Mucosa of stomach (tissue), 1 donor: ENCODE data around the gene ABCG1.

ENCODE experiments used
- H3K27me3 ChIP-seq: one replicate; pipeline ENCODE4 v1.7.0; 2013; ENCODE audit warnings: mild to moderate bottlenecking, low read length; ENCODE audit not compliant: control insufficient read depth, insufficient read depth
- H3K36me3 ChIP-seq: one replicate; pipeline ENCODE4 v1.7.0; 2013; ENCODE audit warnings: low read length; ENCODE audit not compliant: control insufficient read depth, insufficient read depth
- H3K4me1 ChIP-seq: one replicate; pipeline ENCODE4 v1.7.0; 2013; ENCODE audit warnings: mild to moderate bottlenecking, low read length; ENCODE audit not compliant: control insufficient read depth, insufficient read depth
- H3K4me3 ChIP-seq: one replicate; pipeline ENCODE4 v1.7.0; 2013; ENCODE audit warnings: low read length
- H3K9ac ChIP-seq: one replicate; pipeline ENCODE4 v1.7.0; 2013; ENCODE audit warnings: mild to moderate bottlenecking, low read length, moderate library complexity
- H3K9me3 ChIP-seq: one replicate; pipeline ENCODE4 v1.7.0; 2013; ENCODE audit warnings: mild to moderate bottlenecking, low read length, moderate library complexity; ENCODE audit not compliant: control insufficient read depth
- donor health status: Pancreatic carcinoma.

The ABCG1 gene

DNA sequence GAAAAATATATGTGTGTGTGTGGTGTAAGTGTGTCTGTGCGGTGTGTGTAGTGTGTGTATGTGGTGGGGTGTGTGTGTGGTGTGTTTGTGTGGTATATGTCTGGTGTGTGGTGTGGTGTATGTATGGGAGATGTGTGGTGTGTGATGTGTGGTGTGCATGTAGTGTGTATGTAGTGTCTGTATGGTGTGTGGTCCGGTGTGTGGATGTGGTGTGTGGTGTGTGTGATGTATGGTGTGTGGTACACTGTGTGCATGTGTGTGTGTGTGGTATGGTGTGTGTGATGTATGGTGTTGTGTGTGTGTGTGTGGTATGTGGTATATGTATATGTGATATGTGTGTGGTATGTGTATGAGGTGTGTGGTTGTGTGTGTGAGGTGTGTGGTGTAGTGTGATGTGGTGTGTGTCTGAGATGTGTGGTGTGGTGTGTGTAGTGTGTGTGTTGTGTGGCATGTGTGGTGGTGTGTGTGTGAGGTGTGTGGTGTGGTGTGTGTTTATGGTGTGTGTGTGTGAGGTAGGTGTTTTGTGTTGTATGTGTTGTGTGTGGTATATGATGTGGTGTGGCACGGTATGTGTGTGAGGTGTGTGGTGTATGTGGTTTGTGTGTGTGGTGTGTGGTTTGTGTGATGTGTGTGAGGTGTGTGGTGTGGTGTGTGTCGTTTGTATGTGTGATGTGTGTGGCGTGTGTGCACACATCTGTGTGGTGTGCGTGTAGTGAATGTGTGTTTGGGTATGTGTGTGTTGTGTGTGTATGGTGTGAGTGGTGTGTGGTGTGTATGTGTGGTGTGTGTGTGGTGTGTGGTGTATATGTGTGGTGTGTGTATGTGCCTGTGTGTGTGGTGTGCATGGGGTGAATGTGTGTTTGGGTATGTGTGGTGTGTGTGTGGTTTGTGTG, 35.3 kb upstream of the ABCG1 start:
- no peaks in the 10 kb centered on the region for H3K36me3 ChIP-seq
- H3K4me1 ChIP-seq = peaks cover 4% of the 10 kb centered on the region
- H3K4me3 ChIP-seq = no peak overlapping the region
- no peaks in the 10 kb centered on the region for H3K27me3 ChIP-seq
- H3K9me3 ChIP-seq = no peaks in the 10 kb centered on the region
- H3K9ac ChIP-seq = no peak overlapping the region

DNA sequence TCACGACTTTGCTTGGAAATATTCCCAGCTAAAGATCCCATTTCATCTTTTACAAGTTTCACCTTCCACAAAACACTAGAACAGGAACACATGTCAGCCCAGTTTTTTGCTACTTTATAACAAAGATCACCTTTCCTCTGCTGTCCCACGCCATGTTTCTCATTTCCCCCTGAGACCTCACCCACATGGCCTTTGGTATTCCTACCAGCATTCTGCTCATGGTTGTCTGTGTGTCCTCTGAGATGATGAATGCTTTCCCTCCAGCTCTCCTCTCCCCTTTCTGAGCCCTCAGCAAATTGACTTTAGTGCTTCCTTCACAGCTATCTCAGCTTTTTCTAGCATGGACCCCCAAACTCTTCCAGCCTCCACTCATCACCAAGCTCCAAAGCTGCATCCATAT, 32.3 kb upstream of the ABCG1 start:
- Histone ChIP-seq H3K27me3 (no peaks in the 10 kb centered on the region), H3K9ac (no peak overlapping the region), H3K4me3 (no peak overlapping the region), H3K36me3 (no peaks in the 10 kb centered on the region), H3K9me3 (no peaks in the 10 kb centered on the region), H3K4me1 (peaks cover 4% of the 10 kb centered on the region)

DNA sequence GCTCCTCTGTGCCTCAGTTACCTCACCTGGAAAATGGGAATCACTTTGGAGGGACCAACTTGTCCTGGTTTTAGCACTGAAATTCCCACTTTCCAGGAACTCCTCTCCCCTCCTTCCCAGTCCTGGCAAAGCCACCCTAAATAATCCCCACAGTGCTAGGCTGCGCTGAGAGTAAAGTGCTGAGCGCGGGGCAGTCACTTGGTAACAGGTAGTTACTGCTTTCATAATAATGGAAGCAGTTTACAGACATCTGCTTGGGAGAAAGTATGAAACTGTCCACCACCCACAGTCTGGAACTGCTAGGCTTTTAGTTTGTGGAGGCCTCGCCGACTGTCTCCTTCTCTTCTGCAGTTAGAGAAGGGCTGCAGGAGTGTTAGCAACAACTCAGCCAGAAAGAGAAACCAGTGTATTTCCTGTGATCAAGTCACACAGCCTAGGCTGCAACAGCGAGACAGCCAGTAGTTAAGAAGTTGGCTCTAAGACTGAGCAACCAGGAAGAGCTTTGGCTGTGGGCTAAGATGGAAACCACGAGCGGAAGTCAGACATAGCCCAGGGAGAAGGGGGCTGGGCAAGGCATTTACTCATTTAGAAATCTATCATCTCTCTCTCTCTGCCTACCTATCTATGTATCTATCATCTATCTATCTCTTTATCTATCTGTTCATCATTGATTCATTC, 30.8 kb upstream of the ABCG1 start:
- no peaks in the 10 kb centered on the region for H3K27me3 ChIP-seq
- H3K4me1 ChIP-seq = peaks cover 4% of the 10 kb centered on the region
- no peaks in the 10 kb centered on the region for H3K9me3 ChIP-seq
- no peaks in the 10 kb centered on the region for H3K36me3 ChIP-seq
- H3K9ac ChIP-seq = no peak overlapping the region
- H3K4me3 ChIP-seq = no peak overlapping the region

DNA sequence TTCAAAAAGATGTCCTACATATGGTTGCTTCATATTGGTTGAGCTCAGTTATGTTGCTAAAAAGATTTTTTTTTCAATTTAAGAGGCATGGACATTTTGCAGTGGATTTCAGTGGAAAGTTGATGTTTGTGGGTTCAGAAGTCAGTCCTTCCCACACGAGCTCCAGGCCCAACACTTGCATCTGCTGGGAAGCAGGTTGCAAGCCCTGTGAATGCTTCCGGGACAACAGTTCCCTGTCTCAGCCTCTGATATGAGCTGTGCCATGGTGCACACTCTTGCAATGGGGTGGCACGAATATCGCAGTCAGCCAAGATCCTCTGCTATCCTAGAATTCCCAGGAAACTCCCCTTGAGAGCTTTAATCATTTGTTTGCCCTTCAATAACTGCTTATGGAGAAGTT, 30.3 kb upstream of the ABCG1 start:
- Histone ChIP-seq H3K4me3 (no peak overlapping the region), H3K27me3 (no peaks in the 10 kb centered on the region), H3K9me3 (no peaks in the 10 kb centered on the region), H3K36me3 (no peaks in the 10 kb centered on the region), H3K4me1 (peaks cover 4% of the 10 kb centered on the region), H3K9ac (no peak overlapping the region)

DNA sequence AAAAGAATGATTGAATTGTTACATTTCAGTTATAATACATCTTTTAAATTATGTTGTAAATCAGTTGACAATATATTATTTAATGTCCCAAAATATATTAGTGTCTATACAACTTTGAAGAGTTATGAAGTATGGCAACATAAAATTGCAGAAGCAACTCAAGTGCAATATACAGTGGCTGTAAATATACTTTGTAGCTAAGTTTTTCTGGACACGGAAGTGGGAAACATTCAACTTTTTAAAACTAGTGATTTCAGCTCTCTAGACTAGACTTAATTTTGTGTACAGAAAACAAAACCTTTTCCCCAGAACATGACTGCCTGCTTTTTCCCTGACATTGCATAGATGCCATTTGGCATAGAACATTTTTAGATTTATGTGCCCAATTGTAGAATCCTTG, 29.5 kb upstream of the ABCG1 start:
- no peak overlapping the region for H3K4me3 ChIP-seq
- no peaks in the 10 kb centered on the region for H3K36me3 ChIP-seq
- H3K9me3 ChIP-seq = no peaks in the 10 kb centered on the region
- H3K4me1 ChIP-seq = peaks cover 4% of the 10 kb centered on the region
- H3K9ac ChIP-seq = no peak overlapping the region
- no peaks in the 10 kb centered on the region for H3K27me3 ChIP-seq

DNA sequence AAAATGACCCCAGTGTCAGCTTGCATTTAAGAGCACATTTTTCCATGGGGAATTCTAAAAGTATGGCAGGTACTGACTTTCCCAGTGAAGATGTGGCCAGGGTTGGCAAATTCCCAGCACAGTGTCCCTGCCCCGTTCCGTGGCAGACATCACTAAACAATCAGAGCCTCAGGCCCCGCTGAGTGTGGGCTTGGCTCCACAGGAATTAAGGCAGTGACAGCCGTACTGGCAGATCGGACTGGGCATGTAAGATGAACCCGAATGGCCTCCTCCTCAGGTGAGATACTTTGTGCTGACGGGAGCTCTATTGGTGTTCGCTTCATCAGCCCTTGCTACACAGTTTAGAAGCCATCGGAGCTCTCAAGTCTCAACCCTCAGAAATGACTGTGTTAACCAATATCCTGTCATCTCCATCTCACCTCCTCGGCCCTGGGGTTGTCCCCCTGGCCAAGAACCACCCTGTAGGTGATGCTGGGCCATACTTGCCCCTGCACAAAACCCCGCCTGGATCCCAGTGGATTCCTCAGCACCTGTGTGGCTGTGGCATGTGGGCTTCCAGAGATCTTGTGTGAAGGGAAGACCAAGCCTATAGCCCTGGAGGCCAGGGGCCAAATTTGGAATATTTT, 29.0 kb upstream of the ABCG1 start:
- H3K9me3 ChIP-seq = no peaks in the 10 kb centered on the region
- H3K9ac ChIP-seq = no peak overlapping the region
- H3K4me3 ChIP-seq = no peak overlapping the region
- H3K4me1 ChIP-seq = peaks cover 4% of the 10 kb centered on the region
- H3K27me3 ChIP-seq = no peaks in the 10 kb centered on the region
- H3K36me3 ChIP-seq = no peaks in the 10 kb centered on the region

DNA sequence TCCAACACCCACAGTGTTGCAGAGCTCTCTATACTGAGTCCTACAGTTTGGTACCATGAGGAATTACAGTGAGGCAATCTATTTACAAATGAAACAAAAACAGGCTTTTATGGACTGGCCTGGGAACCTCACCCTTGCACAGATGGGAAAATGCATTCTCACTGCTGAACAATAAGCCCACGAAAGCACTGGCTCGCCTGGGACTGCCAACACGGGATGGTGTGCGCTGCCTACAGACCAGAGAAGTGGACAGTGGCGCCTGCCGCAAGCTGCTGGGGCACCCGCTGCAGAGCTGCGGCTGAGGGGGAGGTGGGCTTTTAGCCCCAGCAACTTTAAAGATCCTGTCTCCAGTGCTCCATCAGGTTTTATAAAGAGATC, 28.5 kb upstream of the ABCG1 start:
- Histone ChIP-seq H3K36me3 (no peaks in the 10 kb centered on the region), H3K9me3 (no peaks in the 10 kb centered on the region), H3K4me1 (peaks cover 8% of the 10 kb centered on the region), H3K27me3 (no peaks in the 10 kb centered on the region), H3K9ac (no peak overlapping the region), H3K4me3 (no peak overlapping the region)

DNA sequence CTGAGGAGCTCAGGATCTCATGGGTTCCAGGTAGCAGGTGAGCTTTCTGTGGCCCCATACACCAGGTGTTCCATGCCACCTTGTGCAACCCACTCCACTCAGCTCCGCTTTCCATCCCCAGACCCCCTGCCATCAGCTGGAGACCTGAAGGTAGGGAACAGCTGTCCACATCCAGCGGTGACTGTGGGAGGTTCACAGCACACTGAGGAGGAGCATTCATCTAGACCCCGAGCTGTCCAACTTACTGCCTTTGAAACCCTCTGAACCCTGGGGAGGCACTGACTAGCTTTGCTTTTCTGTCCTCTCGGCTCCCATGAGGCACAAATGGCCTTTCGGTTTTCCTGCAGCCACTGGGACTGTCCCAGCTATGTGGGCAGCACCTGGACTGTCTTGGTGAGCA, 27.9 kb upstream of the ABCG1 start:
- Histone ChIP-seq H3K9ac (no peak overlapping the region), H3K36me3 (no peaks in the 10 kb centered on the region), H3K27me3 (no peaks in the 10 kb centered on the region), H3K9me3 (no peaks in the 10 kb centered on the region), H3K4me3 (no peak overlapping the region), H3K4me1 (peaks cover 11% of the 10 kb centered on the region)

DNA sequence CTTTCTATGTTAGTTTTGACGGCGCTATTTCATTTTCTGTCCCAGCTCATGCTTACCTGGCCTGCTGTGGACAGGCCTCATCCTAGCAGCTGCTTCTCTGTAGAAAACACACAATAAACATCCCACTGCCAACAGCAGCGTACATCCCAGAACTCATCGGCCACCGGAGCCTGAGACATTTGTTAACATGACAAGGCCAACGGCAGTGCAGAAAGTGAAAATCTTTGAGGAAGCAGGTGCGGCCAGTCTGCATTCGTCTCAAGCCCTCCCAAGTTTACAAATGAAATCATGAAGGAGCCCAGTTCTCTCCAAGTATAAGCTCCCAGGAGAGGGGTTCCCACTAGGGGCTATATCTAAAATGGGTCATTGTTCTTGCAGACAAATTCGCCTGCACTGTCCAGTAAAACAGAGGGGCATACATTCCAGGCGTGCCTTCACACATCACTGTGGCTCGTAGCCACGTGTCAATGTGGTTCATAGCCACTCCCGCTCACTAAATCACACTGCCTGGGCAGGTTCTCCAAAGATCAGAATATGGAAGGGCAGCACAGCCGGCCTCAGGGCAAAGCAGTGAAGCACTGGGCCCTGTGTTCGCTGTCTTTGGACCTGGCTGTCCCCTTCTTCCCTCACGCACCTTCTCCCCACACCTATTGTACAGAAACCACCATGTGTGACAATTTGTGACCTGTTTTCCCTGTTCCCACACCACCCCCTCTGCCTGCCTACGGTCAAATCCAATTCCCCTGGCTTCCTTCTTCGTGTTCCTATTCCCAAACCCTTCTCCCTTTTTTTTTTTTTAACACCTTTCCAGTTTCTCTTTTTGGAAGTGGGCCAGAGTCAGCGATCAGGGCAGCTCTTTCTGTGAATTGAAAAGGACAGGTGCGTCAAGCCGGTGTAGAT, 27.0 kb upstream of the ABCG1 start:
- H3K4me1 ChIP-seq = peaks cover 11% of the 10 kb centered on the region

DNA sequence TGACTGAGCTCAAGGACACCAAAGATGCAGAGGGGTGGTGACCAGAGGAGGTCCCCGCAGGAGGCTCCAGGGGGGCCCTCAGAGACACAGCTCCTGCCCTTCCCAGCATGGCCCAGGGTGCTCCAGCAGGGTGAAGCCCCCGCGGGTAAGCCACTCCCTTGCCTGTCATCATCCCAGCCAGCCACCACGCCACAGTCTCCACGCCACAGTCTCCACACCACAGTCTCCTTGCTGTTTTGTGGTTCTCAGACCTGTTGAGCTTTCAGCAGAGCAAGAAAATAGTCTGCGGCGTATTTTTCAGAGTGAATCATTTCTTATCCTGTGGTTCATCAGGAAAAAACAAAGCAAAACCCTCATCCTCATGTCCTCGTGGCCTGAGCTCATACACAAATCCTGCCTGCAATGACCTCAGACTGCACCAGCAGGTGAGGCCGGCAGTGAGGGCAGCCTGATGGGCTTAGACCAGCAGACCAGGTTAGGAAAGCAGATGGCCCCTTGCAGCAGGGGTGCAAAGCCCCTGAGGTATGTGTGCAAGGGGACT, 25.7 kb upstream of the ABCG1 start:
- Histone ChIP-seq H3K27me3 (no peaks in the 10 kb centered on the region), H3K9ac (no peak overlapping the region), H3K9me3 (no peaks in the 10 kb centered on the region), H3K4me3 (no peak overlapping the region), H3K4me1 (peaks cover 8% of the 10 kb centered on the region), H3K36me3 (no peaks in the 10 kb centered on the region)

More for the DNA sequence above, 27.0 kb upstream of the ABCG1 start:
- no peaks in the 10 kb centered on the region for H3K9me3 ChIP-seq
- no peak overlapping the region for H3K9ac ChIP-seq
- H3K36me3 ChIP-seq = no peaks in the 10 kb centered on the region
- no peak overlapping the region for H3K4me3 ChIP-seq
- no peaks in the 10 kb centered on the region for H3K27me3 ChIP-seq

DNA sequence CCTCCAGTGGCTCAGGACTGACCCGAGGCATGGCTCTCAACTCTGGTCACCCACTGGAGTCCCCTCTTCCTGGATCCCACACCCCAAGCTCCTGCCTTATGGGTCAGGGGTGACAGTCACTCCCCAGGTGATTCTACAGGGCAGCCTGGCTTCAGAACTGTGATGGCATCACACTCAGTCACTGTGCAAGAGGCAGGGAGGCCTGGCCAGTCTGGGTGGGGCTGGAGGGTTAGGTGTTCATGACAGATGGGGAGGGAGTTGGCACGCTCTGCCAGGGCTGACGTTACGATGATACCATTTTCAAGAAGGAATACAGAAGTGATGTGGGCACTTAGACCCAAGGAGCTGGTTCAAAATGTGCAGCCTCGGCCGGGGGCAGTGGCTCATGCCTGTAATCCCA, 25.2 kb upstream of the ABCG1 start:
- Histone ChIP-seq H3K4me1 (peaks cover 13% of the 10 kb centered on the region), H3K9ac (no peak overlapping the region), H3K9me3 (no peaks in the 10 kb centered on the region), H3K27me3 (no peaks in the 10 kb centered on the region), H3K36me3 (no peaks in the 10 kb centered on the region), H3K4me3 (no peak overlapping the region)
